HG02571 (cell line): Measurements from ENCODE around the gene UBL3.
A peak's percentile ranks its signal among the peaks of the same experiment; 100 is the strongest.

Source experiments
- ATAC-seq: cut with Tn5 transposase; IDR thresholded peaks from one replicate; pipeline ENCODE4 v1.9.1; 2021; ENCODE audit warnings: mild to moderate bottlenecking, moderate library complexity; ENCODE audit not compliant: unreplicated experiment

UBL3 gene, protein sequence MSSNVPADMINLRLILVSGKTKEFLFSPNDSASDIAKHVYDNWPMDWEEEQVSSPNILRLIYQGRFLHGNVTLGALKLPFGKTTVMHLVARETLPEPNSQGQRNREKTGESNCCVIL

DNA sequence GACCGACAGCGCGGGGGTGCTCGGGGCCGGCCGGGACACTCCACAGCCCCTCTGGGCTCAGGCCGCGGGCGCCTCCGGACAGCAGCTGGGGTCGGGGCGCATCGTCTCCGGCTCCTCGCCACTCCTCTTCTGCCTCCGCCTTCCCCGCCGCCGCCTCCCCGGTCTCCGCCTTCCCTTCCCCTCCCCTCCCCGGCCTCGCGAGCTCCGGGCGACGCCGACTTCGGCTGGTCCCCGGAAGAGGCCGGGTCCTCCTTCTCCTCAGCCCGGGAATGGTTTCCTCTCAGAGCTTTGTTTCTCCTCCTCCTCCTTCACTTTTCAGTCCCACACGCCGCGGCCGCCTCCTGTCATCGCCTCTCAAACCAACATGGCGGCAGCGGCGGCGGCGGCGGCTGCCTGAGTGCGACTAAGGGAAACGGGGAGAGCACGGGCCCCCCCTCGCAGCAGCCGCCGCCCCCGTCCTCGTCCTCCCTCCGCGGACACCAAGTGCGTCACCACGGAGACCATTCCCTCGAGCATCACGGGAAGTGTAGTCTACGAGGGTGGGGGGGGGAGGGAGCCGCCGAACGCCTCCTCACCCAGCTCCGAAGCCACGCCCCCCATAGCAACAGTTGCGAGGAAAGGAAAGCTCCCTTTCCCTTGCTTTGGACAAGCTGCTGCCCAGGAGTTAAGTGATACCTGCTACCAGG is at the start of gene UBL3:
UBL3 (minus strand) TSS at position 405 of the 686 bp plus-strand sequence. CDS start 1,079 bp downstream, outside the sequence.
- ATAC-seq: peak; percentile 90

DNA sequence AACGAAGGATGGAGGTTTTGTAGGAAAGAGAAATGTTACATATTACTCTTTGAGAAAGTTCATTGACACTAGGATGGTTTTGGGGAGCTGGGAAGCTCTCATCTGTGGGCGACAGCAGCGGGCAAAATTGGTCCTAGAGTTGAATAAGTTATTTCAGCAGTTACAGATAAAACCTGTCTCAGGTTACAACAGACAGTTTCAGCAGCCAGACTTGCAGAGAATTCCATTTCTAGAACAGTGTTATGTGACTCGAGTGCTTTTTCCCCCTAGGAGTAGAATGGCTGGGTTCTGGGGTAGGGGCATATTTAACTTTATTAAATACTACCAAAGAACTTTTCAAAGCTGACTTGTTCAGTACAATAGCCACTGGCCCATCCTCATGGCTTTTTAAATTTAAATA is 46.7 kb upstream of the UBL3 start:
- no peak for ATAC-seq

DNA sequence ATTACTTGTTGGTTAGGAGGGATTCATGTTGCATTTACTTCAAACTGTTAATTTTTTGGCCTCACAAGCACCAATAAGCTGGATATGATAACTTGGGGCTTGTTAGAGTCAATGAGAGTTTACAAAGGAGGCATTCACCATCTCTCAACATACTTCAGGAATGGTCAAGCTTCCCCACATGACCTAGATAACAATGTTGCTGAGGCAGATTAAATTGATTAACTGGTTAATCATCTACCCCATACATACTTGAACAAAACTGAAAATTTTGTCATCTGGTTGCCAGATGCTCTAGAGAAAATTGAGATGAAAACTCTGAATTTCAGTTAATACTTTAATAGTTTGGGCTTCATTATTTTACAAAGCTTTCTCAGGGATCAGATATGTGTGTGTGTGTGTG is 43.0 kb upstream of the UBL3 start:
- ATAC-seq: no peak

DNA sequence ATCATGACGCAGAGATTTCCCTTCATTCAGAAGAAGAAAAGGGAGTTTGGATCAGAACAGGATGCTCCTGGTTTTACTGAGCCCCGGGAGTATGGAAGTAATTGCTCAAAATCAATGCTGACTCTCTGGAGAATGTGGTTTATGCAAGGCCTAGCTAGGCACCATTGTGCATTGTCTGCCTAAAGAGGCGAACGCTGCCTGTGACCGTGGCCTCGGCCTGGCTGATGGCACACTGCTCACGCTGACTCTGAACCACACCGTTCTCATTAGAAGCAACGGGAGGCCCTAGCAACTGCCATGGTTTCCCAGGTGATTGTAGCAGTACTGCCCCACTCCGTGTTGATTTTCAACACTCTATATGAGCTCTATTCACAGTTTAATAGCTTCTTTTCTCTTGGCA is 41.7 kb upstream of the UBL3 start:
- ATAC-seq: no peak

DNA sequence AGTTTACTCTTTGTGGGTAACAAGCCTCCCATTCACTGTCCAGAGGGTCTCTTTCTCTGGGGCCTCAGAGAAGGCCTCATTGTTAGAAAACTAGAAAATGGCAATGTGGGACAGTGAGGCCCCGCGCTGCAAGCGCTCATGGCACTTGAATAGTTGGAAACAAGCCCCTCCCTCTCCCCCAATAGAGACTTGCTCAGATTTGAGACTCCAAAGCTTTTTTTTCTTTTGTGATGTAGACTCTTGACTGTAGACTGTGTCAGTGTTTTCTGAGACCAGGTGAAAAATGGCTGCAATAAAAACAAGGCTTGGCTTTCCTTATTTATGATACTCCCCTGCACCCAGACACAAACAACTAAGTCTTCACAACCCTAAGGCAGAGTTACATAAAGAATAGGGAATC is 38.7 kb upstream of the UBL3 start:
- no peak for ATAC-seq

DNA sequence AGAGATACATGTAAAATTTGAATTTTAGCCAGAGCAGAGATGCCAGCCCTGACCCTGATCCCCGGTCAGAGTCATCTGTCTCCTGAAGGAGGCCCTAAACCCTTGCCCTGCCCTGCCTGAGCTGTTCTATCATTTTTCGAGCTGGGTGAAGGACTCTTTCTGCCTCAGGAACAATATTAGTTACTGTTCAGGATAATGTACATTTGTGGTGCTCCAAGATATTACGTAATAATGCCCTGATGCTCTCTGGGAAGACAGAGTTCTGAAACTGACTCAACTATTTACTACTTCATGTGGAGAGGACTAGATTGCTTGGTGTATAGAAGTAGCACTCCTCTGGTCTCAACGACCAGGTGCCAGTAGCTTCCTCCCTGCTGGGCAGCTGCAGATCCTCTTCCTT is 37.9 kb upstream of the UBL3 start:
- no peak for ATAC-seq

DNA sequence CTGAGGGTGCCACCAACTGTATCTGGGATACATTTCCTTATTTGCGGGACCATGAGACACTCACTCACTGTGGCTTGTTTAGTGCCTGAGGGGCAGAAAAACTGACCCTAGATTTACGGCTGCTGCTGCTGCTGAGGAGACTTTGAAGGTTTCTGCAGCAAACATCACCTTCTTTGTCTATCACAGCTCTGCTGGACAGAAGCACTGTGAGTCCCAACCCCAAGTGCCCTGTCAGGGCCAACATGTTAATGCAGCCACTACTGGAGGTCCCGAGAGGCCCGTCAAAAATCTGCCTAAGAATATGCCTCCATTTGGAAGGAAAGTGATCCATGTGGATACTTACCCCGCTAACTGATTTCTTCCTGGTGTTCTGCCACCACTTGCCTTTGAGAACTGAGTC is 37.3 kb upstream of the UBL3 start:
- no peak for ATAC-seq

DNA sequence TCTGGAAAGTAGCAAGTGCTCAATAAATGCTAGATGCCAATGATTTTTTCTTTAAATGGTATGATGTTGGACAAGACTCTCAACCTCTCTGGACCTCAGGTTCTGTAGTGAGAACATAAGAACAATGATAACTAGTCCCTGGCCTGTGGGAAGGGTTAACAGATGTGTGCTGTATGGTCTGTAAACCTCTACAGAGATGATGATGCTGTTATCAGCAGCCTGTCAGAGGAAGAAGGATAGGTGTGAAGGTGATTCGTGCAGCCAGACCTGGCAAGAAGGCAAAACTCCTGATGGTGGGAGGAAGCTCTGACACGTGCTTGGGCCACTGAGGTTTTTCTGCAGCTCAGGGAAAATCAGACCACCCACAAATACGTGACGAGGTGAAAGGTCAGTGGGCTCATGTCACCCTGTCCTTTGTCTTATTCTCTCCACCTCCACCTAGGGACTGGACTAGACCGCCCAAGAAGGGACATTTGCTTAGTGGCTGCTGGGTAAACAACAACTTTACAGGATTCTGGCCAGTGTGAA is 36.7 kb upstream of the UBL3 start:
- no peak for ATAC-seq

DNA sequence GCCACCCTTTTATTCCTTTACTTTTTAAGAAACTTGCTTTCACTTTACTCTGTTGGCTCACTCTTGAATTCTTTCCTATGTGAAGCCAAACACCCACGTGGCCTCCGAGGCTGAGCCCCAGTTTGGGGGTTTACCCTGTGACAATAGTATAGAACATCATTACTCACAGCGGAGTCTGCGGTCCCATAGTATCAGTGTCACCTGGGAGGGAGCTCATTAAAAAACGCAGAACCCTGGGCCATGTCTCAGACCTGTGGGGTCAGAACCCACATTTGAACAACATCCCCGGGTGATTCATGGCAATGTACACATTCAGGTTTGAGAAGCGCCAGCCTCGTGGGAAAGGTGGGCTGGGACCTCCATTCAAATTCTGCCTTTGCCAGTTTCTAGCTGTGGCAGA is 36.0 kb upstream of the UBL3 start:
- no peak for ATAC-seq

DNA sequence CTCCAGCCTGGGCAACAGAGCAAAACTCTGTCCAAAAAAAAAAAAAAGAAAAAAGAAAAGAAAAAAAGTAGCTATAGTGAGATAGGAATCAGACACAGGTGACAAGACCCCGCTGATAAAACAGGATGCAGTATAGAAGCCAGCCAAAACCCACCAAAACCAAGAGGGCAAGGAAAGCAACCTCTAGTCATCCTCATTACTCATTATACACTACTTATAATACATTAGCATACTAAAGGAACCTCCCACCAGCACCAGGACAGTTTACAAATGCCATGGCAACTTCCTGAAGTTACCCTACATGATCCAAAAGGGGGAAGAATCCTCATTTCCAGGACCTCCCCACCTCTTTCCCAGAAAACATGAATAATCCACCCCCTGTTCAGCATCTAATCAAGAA is 35.6 kb upstream of the UBL3 start:
- ATAC-seq: no peak

DNA sequence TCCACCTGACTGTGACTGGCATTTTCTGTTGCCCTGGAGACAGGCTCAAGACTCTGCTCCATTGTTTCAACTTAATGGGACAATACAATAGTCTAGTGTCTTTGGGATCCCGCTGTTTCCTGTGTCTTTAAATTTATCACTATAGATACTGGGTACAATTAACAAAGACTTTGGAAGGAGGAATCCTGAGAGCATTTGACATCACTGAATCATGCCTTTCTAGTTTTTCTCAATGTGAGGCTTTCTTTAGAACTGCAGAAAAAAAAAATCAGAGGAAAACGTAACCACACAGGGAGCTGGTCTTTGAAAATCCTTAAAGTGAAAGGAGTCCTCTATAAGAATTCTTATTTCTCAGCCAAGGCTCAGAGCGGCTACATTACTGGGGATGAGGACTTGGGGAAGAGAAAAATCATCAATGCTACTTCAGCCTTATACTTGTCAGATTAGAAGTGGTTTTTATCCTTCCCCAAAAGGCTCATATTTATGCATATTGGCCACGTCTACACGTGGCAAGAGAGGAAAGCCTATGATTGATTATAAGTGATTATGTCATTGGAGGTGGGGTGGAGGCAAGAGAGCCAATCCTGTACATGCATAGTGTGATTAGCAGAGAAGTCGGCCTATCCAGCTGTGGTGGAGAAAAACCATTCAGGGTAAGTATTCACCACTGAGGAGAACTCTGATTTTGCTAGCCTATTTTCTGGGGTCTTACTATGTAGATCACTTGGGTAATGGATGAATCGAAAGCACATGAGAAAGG is 34.4 kb upstream of the UBL3 start:
- ATAC-seq: no peak

DNA sequence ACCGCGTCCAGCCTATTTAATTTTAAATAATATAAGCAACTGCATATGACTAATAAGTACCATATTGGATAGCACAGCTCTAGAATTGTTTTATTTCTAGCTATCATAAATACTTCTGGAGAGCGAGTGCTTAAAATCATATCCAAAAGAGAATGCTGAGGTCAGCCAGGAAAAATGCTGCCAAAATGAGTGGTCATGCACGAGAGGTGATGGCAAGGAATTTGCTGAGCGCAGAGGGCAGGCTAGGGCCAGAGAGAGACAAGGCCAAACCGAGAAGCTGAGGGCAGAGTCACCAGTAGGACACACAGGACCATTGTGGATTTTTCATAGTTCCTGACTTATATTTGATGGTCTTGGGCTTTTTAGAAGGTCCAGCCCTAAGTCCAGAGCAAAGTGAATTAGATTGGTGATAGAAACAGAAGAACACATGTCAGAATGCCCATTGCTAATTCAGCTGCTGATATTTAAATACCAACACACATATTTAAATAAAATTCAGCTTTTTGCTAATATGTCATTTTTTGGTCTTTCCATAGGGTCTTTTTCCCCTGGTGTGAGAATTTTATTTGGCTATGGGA is 33.6 kb upstream of the UBL3 start:
- ATAC-seq: no peak

DNA sequence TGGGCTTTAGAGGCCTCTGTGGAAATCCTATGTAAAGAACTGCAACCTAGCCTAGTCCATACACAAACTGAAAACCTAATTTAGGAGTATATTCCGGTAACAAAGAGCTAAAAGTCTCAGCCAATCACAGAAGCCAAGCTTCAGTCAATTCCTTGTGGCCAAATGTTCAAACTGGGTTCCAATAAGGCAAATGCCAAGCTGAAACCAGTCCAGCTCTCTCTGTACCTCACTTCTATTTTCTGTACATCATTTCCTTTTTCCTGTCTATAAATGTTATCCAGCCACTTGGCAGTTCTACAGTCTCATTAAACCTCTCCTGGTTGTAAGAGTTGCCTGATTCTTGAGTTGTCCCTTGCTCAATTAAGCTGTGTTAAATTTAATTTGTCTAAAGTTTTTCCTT is 31.7 kb upstream of the UBL3 start:
- no peak for ATAC-seq

DNA sequence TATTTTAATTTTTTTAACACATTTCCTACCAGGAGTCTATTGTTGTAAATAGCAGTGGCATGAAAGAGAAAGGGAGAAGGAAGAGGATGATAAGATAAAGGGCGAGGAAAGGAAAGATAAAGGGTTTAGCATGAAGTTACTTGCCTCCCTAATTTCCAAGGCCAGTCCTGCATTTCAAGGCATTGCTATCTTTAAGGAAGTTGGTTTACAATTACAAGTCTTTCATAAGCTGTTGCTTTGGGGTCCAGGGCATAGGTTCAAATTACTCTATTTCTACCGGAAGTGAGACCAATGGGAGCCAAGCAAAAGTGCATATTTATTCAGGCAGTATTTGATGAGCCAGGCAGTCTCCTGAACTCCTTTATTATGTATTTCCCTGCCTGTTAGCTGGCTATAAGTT is 27.7 kb upstream of the UBL3 start:
- no peak for ATAC-seq

DNA sequence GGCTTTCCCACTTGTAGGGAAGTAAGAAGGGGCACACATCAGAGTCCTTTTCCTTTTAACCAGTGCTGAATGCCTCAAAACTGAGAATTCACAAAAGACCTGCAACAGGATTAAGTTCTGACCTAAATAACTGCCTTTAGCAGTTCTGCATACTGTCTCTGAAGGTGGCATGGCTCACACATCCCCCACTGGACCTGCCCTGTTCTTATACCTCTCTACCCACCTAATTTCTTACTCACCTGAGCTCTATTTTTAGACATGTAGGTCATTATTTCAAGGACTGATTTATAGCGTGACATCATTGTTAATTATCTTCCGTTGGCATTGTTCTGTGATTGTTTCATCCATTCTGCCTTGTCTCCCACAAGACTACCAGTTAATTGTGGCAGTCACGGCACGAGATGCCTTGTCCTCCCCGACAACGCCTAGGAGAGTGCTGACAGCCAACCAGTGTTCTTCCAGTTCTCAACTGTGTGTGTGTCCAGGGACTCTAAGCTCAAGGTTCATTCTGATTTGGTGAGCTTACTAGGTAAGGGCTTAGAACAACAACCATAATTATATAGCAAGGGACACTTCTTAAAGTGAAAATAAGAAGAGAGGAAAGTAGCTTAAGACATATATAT is 27.1 kb upstream of the UBL3 start:
- ATAC-seq: no peak

DNA sequence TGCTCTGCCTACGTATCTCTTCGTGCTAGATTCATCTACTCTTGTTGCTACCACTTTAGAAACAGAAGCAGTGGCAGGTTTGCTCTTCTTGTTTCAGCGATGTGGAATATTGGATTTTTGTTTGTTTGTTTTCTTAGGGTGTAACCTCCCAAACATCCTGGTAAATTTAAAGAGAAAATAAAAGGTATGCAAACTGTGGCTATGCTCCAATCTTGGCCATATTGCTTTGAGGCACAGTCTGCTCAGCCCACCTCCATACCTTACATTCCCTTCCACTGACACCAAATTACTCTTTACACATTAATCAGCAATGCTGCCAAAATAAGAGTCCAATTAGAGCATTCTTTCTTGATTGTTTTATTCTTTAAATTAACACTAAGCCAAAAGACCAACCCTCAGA is 25.2 kb upstream of the UBL3 start:
- ATAC-seq: no peak

DNA sequence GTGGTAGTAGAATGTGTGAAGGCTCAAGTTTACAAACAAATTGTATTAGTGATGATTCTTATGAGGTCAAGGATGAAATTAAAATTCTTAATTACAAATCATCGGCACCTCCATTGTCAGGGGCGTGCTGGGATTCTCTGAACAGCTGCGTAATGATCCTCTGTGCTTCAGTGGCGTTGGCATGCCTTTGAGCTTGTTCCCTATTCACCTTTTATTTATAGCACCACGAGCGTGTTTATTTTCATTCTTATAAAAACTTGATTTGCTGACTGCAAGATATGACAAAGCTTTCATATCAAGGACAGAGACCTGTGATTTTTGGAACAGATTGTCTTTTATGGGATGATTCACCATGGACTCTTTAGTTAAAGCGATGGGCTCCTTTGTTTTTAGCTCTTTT is 18.2 kb upstream of the UBL3 start:
- ATAC-seq: no peak

DNA sequence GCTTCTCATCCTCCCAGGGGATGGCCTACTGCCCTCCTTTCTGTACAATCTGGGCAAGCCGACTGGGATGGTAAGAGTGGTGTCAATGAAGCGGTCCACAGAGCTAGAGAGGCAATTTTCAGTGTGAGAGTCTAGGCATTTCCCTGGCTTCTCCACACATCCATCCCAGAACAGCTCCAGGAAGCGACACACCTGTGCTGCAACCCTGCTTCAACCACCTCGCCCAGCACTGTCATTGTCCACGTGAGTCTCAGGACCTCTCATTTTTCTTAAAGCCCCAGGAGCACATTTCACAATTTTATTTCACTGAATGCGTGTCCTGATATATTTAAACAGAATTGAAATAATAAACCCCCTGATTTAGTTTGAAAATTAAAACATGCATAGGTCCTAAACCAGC is 15.5 kb upstream of the UBL3 start:
- ATAC-seq: no peak

DNA sequence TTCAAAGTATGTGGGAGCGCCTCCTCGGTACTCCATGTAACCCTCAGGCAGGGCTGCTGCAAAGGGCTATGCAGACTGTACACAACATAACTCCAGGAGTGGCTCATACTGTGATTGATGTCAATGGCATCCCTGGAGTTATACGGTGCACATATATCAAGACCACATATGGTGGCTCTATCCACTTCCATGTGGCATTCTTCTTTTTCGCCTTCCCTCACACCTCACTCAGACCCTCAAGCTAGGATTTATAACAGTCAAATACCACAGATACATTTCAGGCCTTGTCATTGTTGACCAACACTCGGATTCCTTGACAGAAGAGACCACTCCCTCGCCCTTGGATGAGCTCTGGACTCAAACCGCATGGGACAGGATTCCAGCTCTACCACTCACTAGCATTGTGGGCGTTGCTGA is 11.3 kb upstream of the UBL3 start:
- no peak for ATAC-seq

DNA sequence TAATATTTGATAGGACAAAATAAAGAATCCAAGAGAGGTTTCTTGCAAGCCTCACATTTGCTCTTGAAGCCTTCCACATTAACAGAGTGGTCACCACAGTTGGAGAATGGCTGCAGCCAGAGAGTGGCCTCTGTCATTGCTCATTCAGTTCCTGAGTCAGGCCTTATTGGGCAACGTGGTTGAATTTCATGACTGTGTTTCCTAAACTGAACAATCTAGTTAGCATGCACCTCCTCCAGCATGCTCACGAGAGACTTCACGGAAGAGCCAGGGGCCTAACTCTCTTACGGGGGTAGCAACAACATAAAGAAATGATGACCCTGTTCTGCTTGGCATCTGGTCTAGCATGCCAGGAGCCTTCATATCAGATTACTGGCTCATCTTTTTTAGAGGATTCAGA is 9.6 kb upstream of the UBL3 start:
- no peak for ATAC-seq

DNA sequence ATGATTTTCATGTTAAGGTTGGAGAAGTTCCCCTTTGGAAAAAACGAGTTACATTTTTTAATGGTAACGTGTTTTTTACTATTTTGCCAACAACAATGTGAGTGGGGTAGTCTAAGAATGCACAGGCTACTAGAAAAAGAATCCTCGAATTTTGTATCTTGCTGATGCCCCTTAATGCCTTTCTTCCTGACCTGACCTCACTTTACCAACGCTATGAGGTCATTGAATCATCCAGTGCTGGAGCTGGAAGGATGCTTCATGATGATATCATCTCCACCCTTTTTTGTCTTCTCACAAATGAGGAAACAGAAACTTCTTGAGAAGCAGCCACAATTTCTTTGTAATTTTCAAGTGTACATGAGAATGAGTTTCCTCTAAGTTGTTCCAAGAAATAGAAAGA is 8.2 kb upstream of the UBL3 start:
- no peak for ATAC-seq
